GM21786 (cell line): ENCODE measurements around the gene AMZ2.
A peak's percentile ranks its signal among the peaks of the same experiment; 100 is the strongest.
"Not testable (repeated sequence)": the region's sequence is repeated elsewhere in the genome, so short reads cannot be mapped to it uniquely, and the experiment has no call there.

Experiments used
- ATAC-seq: cut with Tn5 transposase; IDR thresholded peaks from one replicate; pipeline ENCODE4 v1.9.1; 2021; ENCODE audit not compliant: unreplicated experiment

The AMZ2 gene, protein sequence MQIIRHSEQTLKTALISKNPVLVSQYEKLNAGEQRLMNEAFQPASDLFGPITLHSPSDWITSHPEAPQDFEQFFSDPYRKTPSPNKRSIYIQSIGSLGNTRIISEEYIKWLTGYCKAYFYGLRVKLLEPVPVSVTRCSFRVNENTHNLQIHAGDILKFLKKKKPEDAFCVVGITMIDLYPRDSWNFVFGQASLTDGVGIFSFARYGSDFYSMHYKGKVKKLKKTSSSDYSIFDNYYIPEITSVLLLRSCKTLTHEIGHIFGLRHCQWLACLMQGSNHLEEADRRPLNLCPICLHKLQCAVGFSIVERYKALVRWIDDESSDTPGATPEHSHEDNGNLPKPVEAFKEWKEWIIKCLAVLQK

DNA sequence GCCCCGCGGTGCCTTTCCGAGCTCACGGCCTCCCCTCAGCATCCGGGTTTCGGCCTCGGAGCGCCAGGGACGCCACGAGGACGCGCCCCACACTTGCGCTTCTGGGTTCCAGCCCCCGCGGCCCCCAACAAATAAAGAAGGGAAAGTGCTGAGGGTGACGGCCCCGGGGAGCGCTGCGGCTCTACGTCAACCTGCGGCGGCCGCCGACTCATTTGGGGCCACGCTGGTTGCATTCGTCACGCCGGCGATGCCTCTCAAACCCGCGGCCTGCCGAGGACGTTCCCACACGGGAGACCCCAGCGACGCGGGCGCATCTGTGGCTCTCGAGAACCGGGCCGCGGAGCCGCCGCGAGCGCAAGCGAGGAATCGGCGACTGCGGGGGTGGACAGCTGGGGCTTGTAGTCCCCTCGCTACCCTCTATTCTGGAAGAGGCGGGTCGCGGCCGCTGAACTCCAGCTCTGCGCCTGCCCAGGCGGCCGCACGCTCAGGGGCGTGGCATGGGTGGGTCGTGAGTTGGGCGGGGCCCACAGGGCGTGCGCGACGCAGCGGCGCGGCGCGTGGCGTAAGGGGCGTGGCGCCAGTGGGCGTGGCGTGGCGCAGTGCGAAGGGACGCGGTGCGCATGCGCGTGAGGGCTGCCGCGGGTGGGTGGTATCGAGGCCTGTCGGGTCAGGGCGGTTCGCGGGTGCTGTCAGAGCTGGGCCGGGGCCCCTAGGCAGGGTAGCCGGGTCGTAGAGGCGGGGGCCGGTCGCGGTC lies at the start of gene AMZ2:
Gene AMZ2 (plus strand): TSS at position 599 of the 754 bp plus-strand sequence. CDS start 2,145 bp downstream, outside the sequence.
- peak; percentile 85 for ATAC-seq

DNA sequence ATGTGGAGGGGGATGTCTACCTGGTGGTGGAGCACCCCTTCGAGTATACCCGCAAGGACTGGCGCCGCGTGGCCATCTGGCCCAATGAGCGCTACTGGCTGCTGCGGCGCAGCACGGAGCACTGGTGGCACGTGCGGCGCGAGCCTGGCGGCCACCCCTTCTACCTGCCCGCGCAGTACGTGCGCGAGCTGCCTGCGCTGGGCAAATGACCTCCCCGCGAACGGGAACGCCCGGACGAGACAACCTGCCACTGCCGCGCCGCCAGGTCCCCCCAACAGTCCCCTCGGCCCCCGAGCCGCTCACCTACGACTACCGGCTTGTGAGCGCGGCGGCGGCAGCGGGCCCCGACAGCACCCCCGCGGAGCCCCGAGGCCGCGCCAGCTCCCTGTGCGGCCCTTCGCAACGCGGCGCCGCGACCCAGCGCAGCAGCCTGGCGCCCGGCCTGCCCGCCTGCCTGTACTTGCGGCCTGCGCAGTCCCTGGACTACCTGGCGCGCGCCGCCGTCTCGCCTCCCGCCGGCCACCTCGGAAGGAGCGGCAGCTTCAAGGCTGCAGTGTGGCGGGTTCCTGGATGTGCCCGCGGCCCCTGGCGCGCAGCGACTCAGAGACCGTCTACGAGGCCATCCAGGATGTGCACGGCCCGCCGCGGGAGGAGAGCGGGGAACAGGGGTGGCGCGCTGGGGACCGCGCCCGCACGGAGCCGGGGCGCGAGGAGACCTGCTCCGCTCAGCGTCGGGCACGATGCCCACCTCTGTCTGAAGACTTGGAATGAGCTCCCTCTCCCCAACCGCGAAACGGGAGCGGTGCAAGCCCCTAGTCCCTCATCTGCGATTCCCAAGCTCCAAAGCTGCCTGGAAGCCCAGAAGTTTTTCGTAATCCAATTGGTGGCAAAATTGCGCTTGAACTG lies 48.7 kb upstream of the AMZ2 start:
- ATAC-seq: no peak

DNA sequence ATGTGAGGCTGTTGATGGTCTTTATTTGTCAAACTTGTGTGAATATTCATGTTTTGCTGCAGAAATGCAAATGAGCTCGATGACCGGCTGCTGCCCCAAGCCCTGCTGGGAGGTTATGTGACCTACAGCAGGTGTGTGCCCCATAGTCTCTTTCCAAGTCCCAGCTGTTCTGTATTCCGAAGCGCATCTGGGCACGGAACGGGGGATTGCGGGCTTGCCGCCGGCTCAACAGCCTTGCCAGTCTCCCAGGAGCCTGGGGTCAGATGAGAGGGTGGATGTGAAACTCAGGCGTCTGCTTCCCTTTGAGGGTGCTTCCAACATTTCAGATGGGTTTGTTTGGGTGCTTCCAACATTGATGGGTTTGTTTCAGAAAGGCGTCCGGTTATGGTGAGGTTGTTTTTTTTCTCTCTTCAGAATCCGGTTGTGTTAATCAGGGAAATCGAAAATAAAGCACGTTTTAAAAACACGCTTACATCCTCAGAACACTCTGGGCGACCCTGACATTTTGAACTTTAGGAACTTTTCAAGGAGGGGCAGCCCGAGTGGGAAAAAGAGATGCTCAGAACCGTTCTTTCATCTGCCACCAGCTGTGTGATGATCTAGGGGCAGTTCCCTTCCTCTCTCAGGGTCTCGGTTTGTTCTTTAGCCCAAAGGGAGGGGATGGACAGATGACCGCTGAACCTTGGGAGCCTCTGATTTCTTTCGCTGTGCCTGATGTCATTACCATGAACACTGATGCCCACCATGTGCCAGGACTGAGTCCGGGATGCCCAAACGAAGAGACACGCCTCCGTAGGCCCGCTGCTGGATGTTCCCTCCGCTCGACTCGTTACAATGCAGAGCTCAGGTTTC lies 47.8 kb upstream of the AMZ2 start:
- no peak for ATAC-seq

DNA sequence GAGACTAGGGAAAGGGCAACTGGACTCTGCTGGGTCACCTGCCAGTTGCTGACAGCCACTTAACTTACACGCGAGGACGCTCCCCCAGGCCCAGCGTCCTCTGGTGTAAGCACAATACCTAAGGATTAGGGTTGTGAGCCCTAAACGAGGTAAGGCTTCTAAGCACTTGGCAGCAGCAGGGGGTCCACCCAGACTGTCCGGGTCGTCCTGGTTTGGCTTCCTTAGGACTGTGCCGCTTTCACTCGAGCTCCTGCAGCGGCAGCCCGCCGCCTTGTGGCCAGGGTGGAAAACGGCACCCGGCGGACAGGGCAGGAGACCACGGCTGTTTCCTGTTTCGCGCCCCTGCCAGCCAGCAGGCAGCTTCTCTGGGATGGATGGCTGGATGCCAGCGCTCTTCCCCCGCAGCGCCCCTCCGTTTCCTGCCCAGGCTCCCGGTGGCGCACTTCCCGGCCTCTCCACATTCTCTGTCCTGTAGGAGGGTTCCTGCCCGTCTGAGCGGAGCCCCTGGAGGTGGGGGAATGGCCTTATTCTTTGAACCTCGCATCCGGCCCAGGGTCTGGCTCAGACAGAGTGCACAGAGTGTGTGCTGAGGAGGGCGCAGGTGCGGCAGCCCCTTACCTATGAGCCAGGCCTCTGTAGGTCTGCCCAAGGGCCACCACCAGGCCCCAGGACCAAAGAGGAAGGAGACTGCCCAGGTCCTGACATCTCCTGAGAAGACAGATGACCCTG lies 47.0 kb upstream of the AMZ2 start:
- ATAC-seq: peak; percentile 32

DNA sequence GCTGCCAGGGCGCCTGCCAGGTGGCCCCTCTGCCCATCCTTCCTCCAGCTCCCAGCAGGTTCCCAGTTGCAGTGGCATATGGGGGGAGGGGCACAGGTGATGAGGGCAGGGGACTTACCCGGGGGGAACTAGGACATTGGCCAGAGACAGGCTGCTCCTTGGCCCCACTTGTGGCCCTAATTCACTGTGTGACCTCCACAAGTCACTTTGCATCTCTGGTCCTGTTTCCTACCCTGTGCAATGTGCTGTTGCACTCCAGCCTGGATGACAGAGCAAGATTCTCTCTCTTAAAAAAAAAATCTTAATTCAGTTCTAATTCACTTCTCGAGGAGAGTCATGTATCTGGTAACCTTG lies 46.4 kb upstream of the AMZ2 start:
- ATAC-seq: not testable (repeated sequence)

DNA sequence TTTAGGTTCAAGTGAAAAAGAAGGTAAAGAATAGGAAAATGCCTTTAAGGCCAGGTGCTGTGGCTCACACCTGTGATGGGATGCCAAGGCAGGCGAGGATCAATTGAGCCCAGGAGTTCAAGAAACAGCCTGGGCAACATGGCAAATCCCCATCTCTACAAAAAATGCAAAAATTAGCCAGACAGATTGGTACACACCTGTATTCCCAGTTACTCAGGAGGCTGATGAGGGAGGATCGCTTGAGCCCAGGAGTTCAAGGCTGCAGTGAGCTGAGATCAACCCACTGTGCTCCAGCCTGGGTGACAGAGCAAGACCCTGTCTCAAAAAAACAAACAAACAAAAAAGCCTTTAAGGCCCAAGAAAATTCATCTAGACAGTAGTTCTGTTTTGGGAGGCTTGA lies 45.5 kb upstream of the AMZ2 start:
- ATAC-seq: not testable (repeated sequence)

DNA sequence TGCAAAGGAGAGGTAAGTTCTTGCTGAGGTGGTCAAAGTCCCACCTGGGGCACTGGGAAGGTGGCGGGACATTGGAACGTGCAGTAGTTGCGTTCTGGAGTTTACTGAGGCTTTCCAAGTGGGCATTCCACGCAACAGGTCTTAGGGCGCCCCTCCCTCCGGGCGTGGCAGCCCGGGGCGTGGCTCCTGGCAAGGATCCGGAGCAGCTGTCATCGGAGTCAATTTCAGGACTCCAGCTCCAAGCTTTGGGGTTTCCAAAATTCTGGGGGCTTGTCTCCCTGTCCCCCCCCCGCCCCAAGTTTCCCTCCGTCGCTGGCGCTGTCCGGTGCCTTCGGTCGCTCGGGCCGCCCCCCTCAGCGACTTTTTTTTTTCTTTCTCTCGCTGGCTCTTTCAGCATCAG lies 43.1 kb upstream of the AMZ2 start:
- ATAC-seq: peak; percentile 18

DNA sequence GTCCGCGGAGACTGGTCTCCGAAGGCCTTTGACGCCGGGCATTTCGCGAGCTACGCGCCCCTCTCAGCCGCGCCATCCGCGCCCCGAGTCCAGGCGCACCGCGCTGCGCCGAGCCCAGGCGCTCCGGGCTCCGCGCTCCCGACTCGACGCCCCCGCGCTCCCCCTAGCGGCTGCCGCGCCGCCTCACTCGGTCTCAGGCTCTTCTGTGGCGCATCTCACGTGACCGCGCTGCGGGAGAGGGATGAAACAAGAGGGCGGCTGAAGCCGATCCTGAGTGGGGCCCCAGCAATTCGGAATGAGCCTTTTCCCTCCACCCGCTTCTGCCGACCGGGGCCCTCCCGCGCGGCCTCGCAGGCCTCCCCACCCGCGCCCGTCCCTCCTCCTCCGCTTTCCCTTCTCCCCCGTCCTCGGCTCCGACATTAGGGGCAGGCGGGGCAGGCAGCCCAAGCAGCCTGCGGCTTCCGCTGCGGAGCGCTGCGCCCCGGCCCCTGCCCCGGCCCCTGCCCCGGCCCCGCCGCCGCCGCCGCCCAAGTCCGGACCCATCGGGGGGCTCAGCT lies 42.5 kb upstream of the AMZ2 start:
- ATAC-seq: peak; percentile 85

DNA sequence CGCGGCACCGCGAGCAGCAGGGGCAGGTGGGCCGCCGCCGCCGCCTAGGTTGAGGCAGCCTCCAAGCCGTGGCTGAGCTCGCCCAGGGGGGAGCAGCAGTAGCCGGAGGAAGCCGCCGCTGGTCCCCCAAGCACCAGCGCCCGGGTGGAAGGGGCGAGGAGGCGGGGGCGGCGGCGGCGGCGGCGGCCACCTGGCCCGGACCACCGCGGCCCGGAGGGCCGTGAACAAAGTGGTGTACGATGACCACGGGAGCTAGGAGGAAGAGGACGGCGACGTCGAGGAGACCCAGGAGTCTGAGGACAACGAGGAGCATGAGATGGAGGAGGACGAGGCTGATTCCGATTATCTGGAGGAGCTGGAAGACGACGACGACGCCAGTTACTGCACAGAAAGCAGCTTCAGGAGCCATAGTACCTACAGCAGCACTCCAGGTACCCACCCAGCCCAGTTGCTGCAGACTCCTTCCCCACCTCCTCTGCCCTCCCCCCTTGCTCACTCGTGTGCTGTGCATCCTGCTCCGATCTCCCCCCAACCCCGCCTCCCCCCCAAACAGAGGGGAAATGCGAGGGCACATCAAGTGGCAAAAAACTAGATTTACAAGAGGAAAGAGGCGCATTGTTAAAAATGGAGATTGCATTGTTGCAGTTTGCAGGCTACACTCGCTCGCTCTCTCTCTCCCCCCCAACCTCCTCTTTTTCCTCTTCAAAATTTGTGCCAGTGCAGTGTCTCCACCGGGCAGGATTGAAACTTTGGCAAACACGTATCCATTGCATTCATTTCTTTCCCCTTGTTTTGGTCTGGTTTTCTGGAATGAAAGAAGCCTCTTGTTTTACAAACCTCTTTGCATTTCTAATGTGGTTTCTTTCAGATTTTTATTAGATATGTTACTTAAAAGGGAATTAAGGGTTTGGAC lies 41.8 kb upstream of the AMZ2 start:
- peak; percentile 15 for ATAC-seq

DNA sequence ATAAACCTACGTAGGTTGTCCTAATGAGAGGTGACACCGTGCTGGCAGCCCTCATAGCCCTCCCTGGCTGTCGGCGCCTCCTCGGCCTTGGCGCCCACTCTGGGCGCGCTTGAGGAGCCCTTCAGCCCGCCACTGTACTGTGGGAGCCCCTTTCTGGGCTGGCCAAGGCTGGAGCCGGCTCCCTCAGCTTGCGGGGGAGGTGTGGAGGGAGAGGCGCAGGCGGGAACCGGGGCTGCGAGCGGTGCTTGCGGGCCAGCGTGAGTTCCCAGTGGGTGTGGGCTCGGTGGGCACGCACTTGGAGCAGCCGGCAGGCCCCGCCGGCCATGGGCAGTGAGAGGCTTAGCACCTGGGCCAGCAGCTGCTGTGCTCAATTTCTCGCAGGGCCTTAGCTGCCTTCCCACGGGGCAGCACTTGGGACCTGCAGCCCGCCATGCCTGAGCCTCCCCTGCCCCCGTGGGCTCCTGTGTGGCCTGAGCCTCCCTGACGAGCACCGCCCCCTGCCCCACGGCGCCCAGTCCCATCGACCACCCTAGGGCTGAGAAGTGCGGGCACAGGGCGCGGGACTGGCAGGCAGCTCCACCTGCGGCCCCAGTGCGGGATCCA lies 40.1 kb upstream of the AMZ2 start:
- no peak for ATAC-seq

DNA sequence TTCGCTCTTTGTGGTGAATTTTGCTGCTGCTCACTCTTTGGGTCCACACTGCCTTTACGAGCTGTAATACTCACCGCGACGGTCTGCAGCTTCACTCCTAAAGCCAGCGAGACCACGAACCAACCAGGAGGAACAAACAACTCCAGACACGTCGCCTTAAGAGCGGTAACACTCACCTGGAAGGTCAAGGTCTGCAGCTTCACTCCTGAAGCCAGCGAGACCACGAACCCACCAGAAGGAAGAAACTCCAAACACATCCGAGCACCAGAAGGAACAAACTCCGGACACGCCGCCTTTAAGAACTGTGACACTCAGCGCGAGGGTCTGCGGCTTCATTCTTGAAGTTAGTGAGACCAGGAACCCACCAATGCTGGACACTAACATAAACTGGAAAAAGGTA lies 39.2 kb upstream of the AMZ2 start:
- not testable (repeated sequence) for ATAC-seq

DNA sequence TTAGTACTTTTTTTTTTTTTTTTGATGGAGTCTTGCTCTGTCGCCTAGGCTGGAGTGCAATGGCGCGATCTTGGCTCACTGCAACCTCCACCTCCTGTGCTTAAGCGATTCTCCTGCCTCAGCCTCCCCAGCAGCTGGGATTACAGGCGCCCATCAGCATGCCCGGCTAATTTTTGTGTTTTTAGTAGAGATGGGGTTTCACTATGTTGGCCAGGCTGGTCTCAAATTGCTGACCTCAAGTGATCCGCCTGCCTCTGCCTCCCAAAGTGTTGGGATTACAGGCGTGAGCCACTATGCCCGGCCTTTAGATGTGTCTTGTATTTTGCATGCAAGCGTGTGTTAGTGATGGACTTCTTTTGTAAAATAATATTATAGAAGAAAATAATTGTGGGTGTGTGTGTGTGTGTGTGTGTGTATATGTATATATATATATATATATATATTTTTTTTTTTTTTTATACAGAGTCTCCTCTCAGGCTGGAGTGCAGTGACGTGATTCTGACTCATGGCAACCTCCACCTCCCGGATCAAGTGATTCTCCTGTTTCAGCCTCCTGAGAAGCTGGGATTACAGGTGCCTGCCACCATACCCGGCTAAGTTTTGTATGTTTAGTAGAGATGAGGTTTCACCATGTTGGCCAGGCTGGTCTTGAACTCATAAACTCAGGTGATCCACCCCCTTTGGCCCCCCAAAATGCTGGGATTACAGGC lies 38.5 kb upstream of the AMZ2 start:
- not testable (repeated sequence) for ATAC-seq

DNA sequence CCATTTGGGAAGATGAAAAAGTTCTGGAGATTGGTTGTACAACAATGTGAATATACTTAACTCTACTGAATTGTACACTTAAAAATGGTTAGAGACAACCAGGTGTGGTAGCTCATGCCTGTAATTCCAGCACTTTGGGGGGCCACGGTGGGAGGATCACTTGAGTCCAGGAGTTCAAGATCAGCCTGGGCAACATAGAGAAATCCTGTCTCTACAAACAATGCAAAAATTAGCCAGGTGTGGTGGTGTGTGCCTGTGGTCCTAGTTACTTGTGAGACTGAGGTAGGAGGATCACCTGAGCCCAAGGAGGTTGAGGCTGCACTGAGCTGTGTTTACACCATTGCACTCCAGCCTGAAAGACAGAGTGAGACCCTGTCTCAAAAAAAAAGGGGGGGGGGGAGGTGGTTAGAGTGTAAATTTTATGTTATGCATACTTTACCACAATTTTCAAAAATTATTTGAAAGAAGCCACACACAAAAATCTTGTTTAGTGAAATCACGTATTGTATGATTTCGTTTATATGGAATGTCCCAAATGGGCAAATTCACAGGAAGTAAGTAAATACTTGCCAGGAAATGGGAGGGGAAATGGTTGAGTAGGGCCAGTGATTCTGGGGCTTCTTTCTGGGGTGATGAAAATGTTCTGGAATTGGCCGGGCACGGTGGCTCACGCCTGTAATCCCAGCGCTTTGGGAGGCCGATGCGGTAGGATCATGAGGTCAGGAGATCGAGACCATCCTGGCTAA lies 37.1 kb upstream of the AMZ2 start:
- ATAC-seq: no peak

DNA sequence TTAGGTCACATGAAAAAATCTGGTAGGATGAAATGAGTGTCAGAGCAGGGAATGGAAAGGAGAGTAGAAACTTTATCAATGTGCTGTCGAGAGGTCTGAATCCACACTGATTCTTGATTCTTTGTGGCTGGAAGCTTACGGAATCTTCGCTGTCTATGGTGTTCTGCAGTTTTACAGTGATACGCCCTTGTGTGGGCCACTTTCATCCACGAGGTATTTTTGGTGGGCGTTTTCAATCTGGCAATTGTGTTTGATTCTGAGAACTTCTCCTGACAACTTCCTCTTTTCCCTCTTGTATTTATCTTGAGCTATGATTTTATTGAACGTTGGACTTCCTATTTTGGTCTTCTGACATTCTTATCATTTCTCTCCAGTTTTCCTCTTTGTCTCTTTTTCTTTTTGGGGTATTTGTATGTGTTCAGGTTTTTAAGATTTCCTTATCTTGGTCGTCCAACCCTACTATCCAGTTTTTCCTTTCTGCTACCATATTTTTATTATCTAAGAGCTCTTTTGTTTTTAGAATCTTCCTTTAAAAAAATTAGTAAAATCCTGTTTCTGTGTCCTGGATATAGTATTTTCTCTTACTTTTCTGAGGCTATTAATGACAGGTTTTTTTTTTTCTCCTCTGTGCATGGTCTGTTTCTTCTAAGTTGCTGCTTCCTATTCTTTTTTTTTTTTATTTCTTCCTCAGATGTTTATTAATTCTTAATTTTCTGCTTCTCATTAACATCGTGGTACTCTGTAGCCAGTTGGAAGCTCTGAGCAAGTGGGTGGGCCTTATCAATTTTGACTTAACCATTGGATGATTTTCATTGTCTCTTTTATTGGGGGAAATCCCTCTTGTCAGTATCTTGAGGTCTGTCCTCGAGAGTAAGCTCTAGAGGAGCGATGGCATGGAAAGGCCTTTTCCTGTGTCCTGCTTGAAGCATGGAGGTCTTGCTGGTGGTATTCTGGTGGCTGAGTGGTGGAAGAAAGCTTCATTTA lies 34.1 kb upstream of the AMZ2 start:
- ATAC-seq: not testable (repeated sequence)

DNA sequence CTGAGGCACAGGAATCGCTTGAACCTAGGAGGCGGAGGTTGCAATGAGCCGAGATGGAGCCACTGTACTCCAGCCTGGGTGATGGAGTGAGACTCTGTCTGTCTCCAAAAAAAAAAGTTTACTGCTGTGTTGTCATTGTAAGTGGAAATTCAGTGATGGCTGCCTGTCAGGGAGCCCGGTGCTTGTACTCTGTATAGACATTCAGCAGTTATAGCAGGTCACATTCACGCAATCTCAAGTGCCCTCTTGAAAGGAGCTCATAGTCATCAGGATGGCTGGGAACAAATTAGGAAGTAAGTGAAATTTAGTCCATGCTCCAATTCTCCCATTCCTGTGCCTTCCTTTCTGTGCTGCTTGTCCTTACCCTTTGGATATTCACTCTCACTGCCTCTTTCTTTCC lies 32.4 kb upstream of the AMZ2 start:
- not testable (repeated sequence) for ATAC-seq
